HG03135 (cell line): ENCODE measurements around the gene NOS1AP.
"Not testable (repeated sequence)": the region's sequence is repeated elsewhere in the genome, so short reads cannot be mapped to it uniquely, and the experiment has no call there.

Experiments
- ATAC-seq: cut with Tn5 transposase; IDR thresholded peaks from one replicate; pipeline ENCODE4 v1.9.1; 2021; ENCODE audit warnings: mild to moderate bottlenecking, moderate library complexity; ENCODE audit not compliant: unreplicated experiment

The NOS1AP gene

GRCh38 chr1:162391790-162392563, 322.5 kb downstream of the NOS1AP start:
- ATAC-seq, result no peak

GRCh38 chr1:162396201-162396906, 326.9 kb downstream of the NOS1AP start:
- no peak for ATAC-seq

GRCh38 chr1:162397039-162397448, 327.6 kb downstream of the NOS1AP start:
- no peak for ATAC-seq

- no peak for ATAC-seq
Measured at GRCh38 chr1:162397943-162398560, 328.6 kb downstream of the NOS1AP start.

- ATAC-seq, result no peak
Measured at GRCh38 chr1:162398999-162399580, 329.6 kb downstream of the NOS1AP start.

GRCh38 chr1:162400790-162401355, 331.4 kb downstream of the NOS1AP start:
- ATAC-seq, result no peak

- no peak for ATAC-seq
Measured at GRCh38 chr1:162404550-162405160, 335.2 kb downstream of the NOS1AP start.

- ATAC-seq, result no peak
Measured at GRCh38 chr1:162405800-162406199, 336.3 kb downstream of the NOS1AP start.

GRCh38 chr1:162406811-162407210, 337.3 kb downstream of the NOS1AP start:
- ATAC-seq, result no peak

- no peak for ATAC-seq
Measured at GRCh38 chr1:162407539-162407938, 338.0 kb downstream of the NOS1AP start.

- no peak for ATAC-seq
Measured at GRCh38 chr1:162412002-162412401, 342.5 kb downstream of the NOS1AP start, which contains the start of gene SH2D1B. Gene SH2D1B (minus strand): TSS chr1:162412136. CDS start chr1:162412016, 120 bp downstream.

GRCh38 chr1:162416215-162416614, 346.7 kb downstream of the NOS1AP start:
- no peak for ATAC-seq

GRCh38 chr1:162416909-162417308, 347.4 kb downstream of the NOS1AP start:
- no peak for ATAC-seq

- no peak for ATAC-seq
Measured at GRCh38 chr1:162417650-162418049, 348.2 kb downstream of the NOS1AP start.

GRCh38 chr1:162418584-162418983, 349.1 kb downstream of the NOS1AP start:
- ATAC-seq, result not testable (repeated sequence)

- ATAC-seq, result not testable (repeated sequence)
Measured at GRCh38 chr1:162419450-162419931, 350.0 kb downstream of the NOS1AP start.
